Stimulated activated naive CD4-positive, alpha-beta T cell (primary cell): Measurements from ENCODE around the gene ZC2HC1C.
A peak's percentile ranks its signal among the peaks of the same experiment; 100 is the strongest.

ENCODE experiments used
- DNase-seq, 6 experiments: peaks; one replicate each; lab custom pipeline; 2025; lab: John Stamatoyannopoulos, UW

ZC2HC1C gene

GRCh38 chr14:75069121-75069810, at the start of gene ZC2HC1C:
ZC2HC1C (plus strand) TSS chr14:75069641; CDS start chr14:75070574, 933 bp downstream.
- peak; percentile 2 to 37 (median 32) for DNase-seq

GRCh38 chr14:75022655-75023054, 46.8 kb upstream of the ZC2HC1C start:
- DNase-seq: no peak

- no peak for DNase-seq
Measured at GRCh38 chr14:75023108-75023507, 46.3 kb upstream of the ZC2HC1C start.

GRCh38 chr14:75025082-75025481, 44.4 kb upstream of the ZC2HC1C start:
- DNase-seq: no peak

GRCh38 chr14:75025876-75026275, 43.6 kb upstream of the ZC2HC1C start:
- no peak for DNase-seq

- DNase-seq: no peak
Measured at GRCh38 chr14:75030147-75030546, 39.3 kb upstream of the ZC2HC1C start.

GRCh38 chr14:75032939-75033338, 36.5 kb upstream of the ZC2HC1C start:
- DNase-seq: no peak

- no peak for DNase-seq
Measured at GRCh38 chr14:75040507-75040906, 28.9 kb upstream of the ZC2HC1C start.

- DNase-seq: no peak
Measured at GRCh38 chr14:75040959-75041358, 28.5 kb upstream of the ZC2HC1C start.

- no peak for DNase-seq
Measured at GRCh38 chr14:75041613-75042012, 27.8 kb upstream of the ZC2HC1C start.

- DNase-seq: no peak
Measured at GRCh38 chr14:75042035-75042434, 27.4 kb upstream of the ZC2HC1C start.

GRCh38 chr14:75044322-75044721, 25.1 kb upstream of the ZC2HC1C start:
- no peak for DNase-seq

- no peak for DNase-seq
Measured at GRCh38 chr14:75044752-75045151, 24.7 kb upstream of the ZC2HC1C start.

- DNase-seq: no peak
Measured at GRCh38 chr14:75046275-75046674, 23.2 kb upstream of the ZC2HC1C start.

- DNase-seq: no peak
Measured at GRCh38 chr14:75046899-75047298, 22.5 kb upstream of the ZC2HC1C start.

- no peak for DNase-seq
Measured at GRCh38 chr14:75047506-75047905, 21.9 kb upstream of the ZC2HC1C start.

- DNase-seq: no peak
Measured at GRCh38 chr14:75048101-75048500, 21.3 kb upstream of the ZC2HC1C start.

- DNase-seq: no peak
Measured at GRCh38 chr14:75049136-75049535, 20.3 kb upstream of the ZC2HC1C start.

GRCh38 chr14:75049731-75050201, 19.7 kb upstream of the ZC2HC1C start:
- DNase-seq: no peak

GRCh38 chr14:75050852-75051555, 18.4 kb upstream of the ZC2HC1C start, which contains the start of gene MLH3:
MLH3 (minus strand) TSS chr14:75051467; CDS start chr14:75049655, 1,812 bp downstream.
- peak; percentile 57 to 84 (median 73) for DNase-seq

- DNase-seq: no peak
Measured at GRCh38 chr14:75051556-75051899, 17.9 kb upstream of the ZC2HC1C start.

GRCh38 chr14:75053396-75054291, 15.8 kb upstream of the ZC2HC1C start:
- no peak for DNase-seq
